IMR-90 (cell line): ENCODE measurements around the gene PTGDS. TPM values are rescaled to one million over a fixed set of nuclear protein-coding genes. Genes with fewer than 3 reads are reported as not detected.

Source experiments
- ATAC-seq: fragments of 200-7000 bp; cut with Tn5 transposase; 2 replicates; pipeline ENCODE4 v1.9.1; 2020; ENCODE audit warnings: low read depth, mild to moderate bottlenecking, moderate library complexity
- BruUV-seq: library from RNA; stranded (reverse); fragments of 400-500 nt; replicated peaks from 2 replicates; lab custom pipeline; 2021; lab: Mats Ljungman, UMichigan
- CTCF ChIA-PET: fragments of 300-600 bp; formaldehyde crosslinking; extraction: SDS; loops from one replicate; lab custom pipeline; 2021; ENCODE audit warnings: antibody characterized with exemption; lab: Yijun Ruan, JAX
- POLR2A ChIA-PET: fragments of 300-600 bp; sonication (Branson Sonifier 250); formaldehyde crosslinking; loops from one replicate; lab custom pipeline; 2022; ENCODE audit warnings: antibody characterized with exemption; ENCODE audit not compliant: unreplicated experiment; lab: Charles Lee
- DNase-seq: peaks from one replicate; pipeline ENCODE4 v3.0.0; 2013
- H2AFZ ChIP-seq: replicated peaks from 2 replicates; pipeline ENCODE3; 2013; ENCODE audit warnings: low read length, mild to moderate bottlenecking; ENCODE audit not compliant: poor library complexity
- H2AK5ac ChIP-seq: 2 replicates; pipeline ENCODE4 v1.6.1; 2013; ENCODE audit warnings: low read depth, low read length, inconsistent platforms
- H2AK9ac ChIP-seq: replicated peaks from 2 replicates; pipeline ENCODE3; 2013; ENCODE audit warnings: mild to moderate bottlenecking, low read depth, low read length, moderate library complexity; ENCODE audit not compliant: poor library complexity
- H2BK120ac ChIP-seq: 2 replicates; pipeline ENCODE4 v1.6.1; 2013; ENCODE audit warnings: low read depth, low read length, inconsistent platforms
- H2BK15ac ChIP-seq: 3 replicates; pipeline ENCODE4 v1.6.1; 2013; ENCODE audit warnings: low read depth, low read length, inconsistent platforms
- H2BK20ac ChIP-seq: 2 replicates; pipeline ENCODE4 v1.6.1; 2013; ENCODE audit warnings: low read depth, mild to moderate bottlenecking, inconsistent platforms, low read length, moderate library complexity
- H2BK5ac ChIP-seq: 2 replicates; pipeline ENCODE4 v1.6.1; 2013; ENCODE audit warnings: mild to moderate bottlenecking, low read depth, low read length, inconsistent platforms; ENCODE audit not compliant: poor library complexity, severe bottlenecking
- H3K14ac ChIP-seq: replicated peaks from 2 replicates; pipeline ENCODE4 v1.6.1; 2013; ENCODE audit warnings: low read depth, low read length, inconsistent platforms
- H3K18ac ChIP-seq: 2 replicates; pipeline ENCODE4 v1.6.1; 2013; ENCODE audit warnings: low read depth, low read length, control low read depth
- H3K23ac ChIP-seq: 2 replicates; pipeline ENCODE4 v1.6.1; 2013; ENCODE audit warnings: low read depth, low read length, inconsistent platforms
- H3K27ac ChIP-seq: 2 replicates; pipeline ENCODE4 v1.5.1; 2013; ENCODE audit warnings: mild to moderate bottlenecking, control low read depth, low read length; ENCODE audit not compliant: insufficient read depth
- H3K27me3 ChIP-seq: 2 replicates; pipeline ENCODE4 v1.6.1; 2013; ENCODE audit warnings: low read length; ENCODE audit not compliant: control insufficient read depth, insufficient read depth
- H3K36me3 ChIP-seq: 2 replicates; pipeline ENCODE4 v1.6.1; 2013; ENCODE audit warnings: low read length, mixed read lengths; ENCODE audit not compliant: control insufficient read depth, insufficient read depth
- H3K4ac ChIP-seq: 2 replicates; pipeline ENCODE4 v1.6.1; 2013; ENCODE audit warnings: low read depth, low read length, inconsistent platforms
- H3K4me1 ChIP-seq: 2 replicates; pipeline ENCODE4 v1.6.1; 2013; ENCODE audit warnings: low read length, mixed read lengths; ENCODE audit not compliant: control insufficient read depth, insufficient read depth
- H3K4me2 ChIP-seq: 2 replicates; pipeline ENCODE4 v1.6.1; 2013; ENCODE audit warnings: low read depth, mild to moderate bottlenecking, control low read depth, low read length, moderate library complexity
- H3K4me3 ChIP-seq: 2 replicates; pipeline ENCODE4 v1.5.1; 2013; ENCODE audit warnings: low read depth, mild to moderate bottlenecking, control low read depth, low read length, moderate library complexity; ENCODE audit not compliant: insufficient read depth
- H3K56ac ChIP-seq: 2 replicates; pipeline ENCODE4 v1.6.1; 2013; ENCODE audit warnings: low read length, inconsistent platforms; ENCODE audit not compliant: insufficient read depth; ENCODE audit errors: extremely low read depth
- H3K79me1 ChIP-seq, 2 experiments: 2 replicates each; pipeline ENCODE4 v1.6.1; 2013; ENCODE audit warnings: low read length in 2 of 2, inconsistent platforms in 1 of 2, low read depth in 1 of 2
- H3K9ac ChIP-seq: 2 replicates; pipeline ENCODE4 v1.6.1; 2013; ENCODE audit warnings: low read depth, low read length, control low read depth
- H3K9me1 ChIP-seq: 2 replicates; pipeline ENCODE4 v1.6.1; 2013; ENCODE audit warnings: low read length, inconsistent platforms; ENCODE audit not compliant: insufficient read depth
- H3K9me3 ChIP-seq: 2 replicates; pipeline ENCODE4 v1.6.1; 2013; ENCODE audit warnings: low read length; ENCODE audit not compliant: control insufficient read depth, insufficient read depth
- H4K20me1 ChIP-seq: 2 replicates; pipeline ENCODE4 v1.6.1; 2013; ENCODE audit warnings: low read length, inconsistent platforms; ENCODE audit not compliant: insufficient read depth
- H4K5ac ChIP-seq: 2 replicates; pipeline ENCODE4 v1.6.1; 2013; ENCODE audit warnings: mild to moderate bottlenecking, low read depth, low read length, control low read depth
- H4K8ac ChIP-seq, 2 experiments: 2 replicates each; pipeline ENCODE4 v1.6.1; 2013; ENCODE audit warnings: low read depth in 2 of 2, low read length in 2 of 2, control low read depth in 1 of 2, inconsistent platforms in 1 of 2
- H4K91ac ChIP-seq: 2 replicates; pipeline ENCODE4 v1.6.1; 2013; ENCODE audit warnings: low read depth, low read length, inconsistent platforms; ENCODE audit not compliant: insufficient read depth
- BHLHE40 ChIP-seq: fragments of 150-350 bp; IDR thresholded peaks from 2 replicates; pipeline ENCODE4 v1.6.1; 2016; ENCODE audit warnings: mild to moderate bottlenecking, low read depth, low read length
- CEBPB ChIP-seq: IDR thresholded peaks from 2 replicates; pipeline ENCODE4 v1.6.1; 2012; ENCODE audit warnings: low read depth, low read length, improper control_type of control experiment
- CHD1 ChIP-seq: IDR thresholded peaks from 2 replicates; pipeline ENCODE4 v1.6.1; 2012; ENCODE audit warnings: low read depth, low read length, improper control_type of control experiment
- CTCF ChIP-seq: conservative IDR thresholded peaks from 2 replicates; pipeline ENCODE4 v1.5.1; 2012; ENCODE audit warnings: mild to moderate bottlenecking, low read depth, low read length, improper control_type of control experiment
- ELK1 ChIP-seq: fragments of 150-350 bp; IDR thresholded peaks from 2 replicates; pipeline ENCODE4 v1.6.1; 2016; ENCODE audit warnings: low read depth, mild to moderate bottlenecking, low read length, moderate library complexity, borderline replicate concordance
- FOS ChIP-seq: fragments of 150-350 bp; IDR thresholded peaks from 2 replicates; pipeline ENCODE4 v1.6.1; 2016; ENCODE audit warnings: low read depth, low read length
- MAFK ChIP-seq: IDR thresholded peaks from 2 replicates; pipeline ENCODE4 v1.6.1; 2012; ENCODE audit warnings: low read depth, low read length, improper control_type of control experiment
- MAZ ChIP-seq: IDR thresholded peaks from 2 replicates; pipeline ENCODE4 v1.6.1; 2012; ENCODE audit warnings: low read depth, mild to moderate bottlenecking, low read length, improper control_type of control experiment, moderate library complexity, borderline replicate concordance
- MXI1 ChIP-seq: IDR thresholded peaks from 2 replicates; pipeline ENCODE4 v1.6.1; 2012; ENCODE audit warnings: low read depth, mild to moderate bottlenecking, low read length, moderate library complexity, borderline replicate concordance
- NFE2L2 ChIP-seq: fragments of 150-350 bp; IDR thresholded peaks from 2 replicates; pipeline ENCODE4 v1.6.1; 2016; ENCODE audit warnings: low read depth, mild to moderate bottlenecking, low read length
- POLR2A ChIP-seq: IDR thresholded peaks from 2 replicates; pipeline ENCODE4 v1.6.1; 2012; ENCODE audit warnings: mild to moderate bottlenecking, low read depth, low read length
- RAD21 ChIP-seq: IDR thresholded peaks from 2 replicates; pipeline ENCODE4 v1.6.1; 2012; ENCODE audit warnings: low read length, improper control_type of control experiment
- RCOR1 ChIP-seq: IDR thresholded peaks from 2 replicates; pipeline ENCODE4 v1.6.1; 2012; ENCODE audit warnings: mild to moderate bottlenecking, low read length, improper control_type of control experiment; ENCODE audit not compliant: insufficient replicate concordance
- RFX5 ChIP-seq: IDR thresholded peaks from 2 replicates; pipeline ENCODE4 v1.8.0; 2012; ENCODE audit warnings: low read depth, mild to moderate bottlenecking, low read length, moderate library complexity
- SMC3 ChIP-seq: fragments of 150-350 bp; IDR thresholded peaks from 2 replicates; pipeline ENCODE4 v1.6.1; 2016; ENCODE audit warnings: low read depth, mild to moderate bottlenecking, antibody characterized with exemption, low read length, moderate library complexity
- USF2 ChIP-seq: fragments of 150-350 bp; IDR thresholded peaks from 2 replicates; pipeline ENCODE4 v1.6.1; 2017; ENCODE audit warnings: mild to moderate bottlenecking, antibody characterized with exemption, low read length, low read depth
- WGBS, 2 experiments: methylation state at CpG; one replicate each; pipeline versions ENCODE4 v1.1.5 to v1.1.7; 2013; ENCODE audit warnings: missing lambda C conversion rate in 2 of 2; ENCODE audit not compliant: insufficient read length in 1 of 2; ENCODE audit errors: extremely low coverage in 2 of 2; 5-methylcytosine and 5-hydroxymethylcytosine counted together
- dilution Hi-C: fragments of 300-500 bp; cut with HindIII; formaldehyde crosslinking; loops from one replicate; pipeline ENCODE4 v1.14.3; 2018; ENCODE audit warnings: low sequenced_read_pairs; ENCODE audit not compliant: unreplicated experiment
- in situ Hi-C: fragments of 300-500 bp; cut with MboI; formaldehyde crosslinking; loops from 3 replicates; pipeline ENCODE4 v1.14.3; 2019; ENCODE audit warnings: low sequenced_read_pairs, inconsistent platforms, mixed read lengths
- intact Hi-C: fragments of 100-400 bp; cut with micrococcal nuclease; formaldehyde crosslinking; loops from 2 replicates; pipeline ENCODE4 v1.10.0; 2022
- polyA plus RNA-seq, 3 experiments: library from polyadenylated mRNA; depleted of rRNA; stranded (reverse); fragments of >200 nt; gene quantifications; 2 replicates each; pipeline ENCODE4 v1.2.3, GENCODE V29; 2012; ENCODE audit warnings: low replicate concordance in 1 of 3
- total RNA-seq: library from RNA; depleted of rRNA; stranded (reverse); fragments of >200 nt; gene quantifications from 2 replicates; pipeline ENCODE4 v1.2.3, GENCODE V29; 2012

Gene PTGDS
- total and polyA plus RNA-seq, 2 of the 4 experiments (the other 2 are of a cell fraction) = 1.2 TPM; not detected in 1

GRCh38 chr9:136957901-136958300, 19.4 kb upstream of the PTGDS start:
- no peak overlapping the region for H2AK5ac ChIP-seq
- dilution Hi-C loops (no loop called here), in situ Hi-C loops (no loop called here), intact Hi-C loops (no loop called here)
- no peak overlapping the region for H3K4me3 ChIP-seq
- no peak overlapping the region for H4K8ac ChIP-seq
- H3K56ac ChIP-seq = no peak overlapping the region
- no peak for ATAC-seq
- no peak overlapping the region for H3K9ac ChIP-seq
- H2BK15ac ChIP-seq = no peak overlapping the region
- BruUV-seq = no TSS peak
- POLR2A ChIA-PET = no interaction called here
- no peak overlapping the region for H2AK9ac ChIP-seq
- peaks cover 3% of the 10 kb centered on the region for H3K9me3 ChIP-seq
- CTCF ChIA-PET = no interaction called here
- H3K27ac ChIP-seq = no peak overlapping the region
- no peak overlapping the region for H4K91ac ChIP-seq
- WGBS, 2 experiments = 90% methylated on average over 2 of the region's 6 CpGs; no CpG with 5 or more reads in 1 of the 2 experiments
- no peaks in the 10 kb centered on the region for H3K79me1 ChIP-seq
- no peaks in the 10 kb centered on the region for H4K20me1 ChIP-seq
- no peaks in the 10 kb centered on the region for H3K36me3 ChIP-seq
- H3K4me1 ChIP-seq = no peaks in the 10 kb centered on the region
- H3K4me2 ChIP-seq = no peak overlapping the region
- H2BK20ac ChIP-seq = no peak overlapping the region
- H2AFZ ChIP-seq = no peak overlapping the region
- no peak overlapping the region for H2BK5ac ChIP-seq
- H3K14ac ChIP-seq = no peak overlapping the region
- TF ChIP-seq USF2 (no peak), POLR2A (no peak), MXI1 (no peak), BHLHE40 (no peak), RCOR1 (no peak), RAD21 (no peak), RFX5 (no peak), FOS (no peak), SMC3 (no peak), CTCF (no peak), MAFK (no peak), MAZ (no peak), CEBPB (no peak), NFE2L2 (no peak), ELK1 (no peak), CHD1 (no peak)
- H3K9me1 ChIP-seq = peaks cover 2% of the 10 kb centered on the region; the same call in 1 of the 2 replicates
- H3K23ac ChIP-seq = no peak overlapping the region
- H3K4ac ChIP-seq = no peak overlapping the region
- peaks cover 26% of the 10 kb centered on the region for H3K27me3 ChIP-seq
- no peak overlapping the region for H4K5ac ChIP-seq
- H3K18ac ChIP-seq = no peak overlapping the region
- H2BK120ac ChIP-seq = no peak overlapping the region
- no peak for DNase-seq
